Memory B cell (primary cell): ENCODE measurements around the gene PLD1.

Experiments
- ATAC-seq: fragments of 150-1000 bp; cut with Tn5 transposase; 2 replicates; pipeline ENCODE4 v1.10.0; 2021; ENCODE audit warnings: low read depth, mild to moderate bottlenecking, moderate library complexity
- DNase-seq, 2 donors: peaks; one replicate each; pipeline ENCODE4 v3.0.0; 2022; ENCODE audit warnings: low spot score in 2 of 2
- H3K27ac Mint-ChIP-seq: one replicate; pipeline ENCODE4 v1.8.0; 2022; ENCODE audit warnings: mild to moderate bottlenecking, moderate library complexity, mixed read lengths
- H3K27me3 Mint-ChIP-seq: one replicate; pipeline ENCODE4 v1.8.0; 2022; ENCODE audit warnings: mixed read lengths
- H3K36me3 Mint-ChIP-seq: one replicate; pipeline ENCODE4 v1.8.0; 2022; ENCODE audit warnings: mild to moderate bottlenecking, mixed read lengths
- H3K4me1 Mint-ChIP-seq: one replicate; pipeline ENCODE4 v1.8.0; 2022; ENCODE audit warnings: mixed read lengths
- H3K4me3 Mint-ChIP-seq: one replicate; pipeline ENCODE4 v1.8.0; 2022; ENCODE audit warnings: mild to moderate bottlenecking, moderate library complexity, mixed read lengths
- H3K9me3 Mint-ChIP-seq: one replicate; pipeline ENCODE4 v1.8.0; 2022; ENCODE audit warnings: mixed read lengths

The PLD1 gene

GRCh38 chr3:171770689-171771620, 39.3 kb downstream of the PLD1 start:
- no peak for ATAC-seq
- Mint-ChIP-seq H3K4me3 (no peak overlapping the region), H3K27ac (no peak overlapping the region), H3K27me3 (no peaks in the 10 kb centered on the region), H3K36me3 (no peaks in the 10 kb centered on the region), H3K4me1 (no peaks in the 10 kb centered on the region), H3K9me3 (no peaks in the 10 kb centered on the region)
- DNase-seq, result no peak

GRCh38 chr3:171769461-171769860, 40.8 kb downstream of the PLD1 start:
- Mint-ChIP-seq H3K4me1 (no peaks in the 10 kb centered on the region), H3K36me3 (no peaks in the 10 kb centered on the region), H3K9me3 (no peaks in the 10 kb centered on the region), H3K27ac (no peak overlapping the region), H3K27me3 (no peaks in the 10 kb centered on the region), H3K4me3 (no peak overlapping the region)
- ATAC-seq, result no peak
- no peak for DNase-seq

GRCh38 chr3:171768986-171769385, 41.3 kb downstream of the PLD1 start:
- H3K4me3 Mint-ChIP-seq, result no peak overlapping the region
- H3K4me1 Mint-ChIP-seq, result no peaks in the 10 kb centered on the region
- no peaks in the 10 kb centered on the region for H3K36me3 Mint-ChIP-seq
- no peak for DNase-seq
- H3K27ac Mint-ChIP-seq, result no peak overlapping the region
- no peaks in the 10 kb centered on the region for H3K9me3 Mint-ChIP-seq
- no peak for ATAC-seq
- H3K27me3 Mint-ChIP-seq, result no peaks in the 10 kb centered on the region

- Mint-ChIP-seq H3K27me3 (no peaks in the 10 kb centered on the region), H3K4me1 (no peaks in the 10 kb centered on the region), H3K36me3 (no peaks in the 10 kb centered on the region), H3K4me3 (no peak overlapping the region), H3K9me3 (no peaks in the 10 kb centered on the region), H3K27ac (no peak overlapping the region)
- DNase-seq, result no peak
- no peak for ATAC-seq
Observed at GRCh38 chr3:171768281-171768900, 41.9 kb downstream of the PLD1 start.

GRCh38 chr3:171765511-171765887, 44.8 kb downstream of the PLD1 start:
- H3K4me3 Mint-ChIP-seq, result no peak overlapping the region
- no peak for DNase-seq
- peaks cover 2% of the 10 kb centered on the region for H3K27me3 Mint-ChIP-seq
- ATAC-seq, result no peak
- no peak overlapping the region for H3K27ac Mint-ChIP-seq
- no peaks in the 10 kb centered on the region for H3K9me3 Mint-ChIP-seq
- H3K36me3 Mint-ChIP-seq, result no peaks in the 10 kb centered on the region
- no peaks in the 10 kb centered on the region for H3K4me1 Mint-ChIP-seq

- Mint-ChIP-seq H3K4me1 (no peaks in the 10 kb centered on the region), H3K27me3 (peaks cover 2% of the 10 kb centered on the region), H3K36me3 (no peaks in the 10 kb centered on the region), H3K27ac (no peak overlapping the region), H3K9me3 (no peaks in the 10 kb centered on the region), H3K4me3 (no peak overlapping the region)
- DNase-seq, result no peak
- ATAC-seq, result no peak
Observed at GRCh38 chr3:171763392-171763791, 46.9 kb downstream of the PLD1 start.

- Mint-ChIP-seq H3K27me3 (peaks cover 2% of the 10 kb centered on the region), H3K4me1 (no peaks in the 10 kb centered on the region), H3K9me3 (no peaks in the 10 kb centered on the region), H3K4me3 (no peak overlapping the region), H3K36me3 (no peaks in the 10 kb centered on the region), H3K27ac (no peak overlapping the region)
- ATAC-seq (no peak), DNase-seq (no peak)
Observed at GRCh38 chr3:171760477-171760876, 49.8 kb downstream of the PLD1 start.

GRCh38 chr3:171758109-171758508, 52.2 kb downstream of the PLD1 start:
- ATAC-seq, result no peak
- no peaks in the 10 kb centered on the region for H3K4me1 Mint-ChIP-seq
- no peak for DNase-seq
- no peak overlapping the region for H3K4me3 Mint-ChIP-seq
- no peak overlapping the region for H3K27ac Mint-ChIP-seq
- H3K9me3 Mint-ChIP-seq, result no peaks in the 10 kb centered on the region
- H3K36me3 Mint-ChIP-seq, result no peaks in the 10 kb centered on the region
- peaks cover 2% of the 10 kb centered on the region for H3K27me3 Mint-ChIP-seq

- DNase-seq (no peak), ATAC-seq (no peak)
- no peaks in the 10 kb centered on the region for H3K36me3 Mint-ChIP-seq
- no peak overlapping the region for H3K27ac Mint-ChIP-seq
- H3K9me3 Mint-ChIP-seq, result no peaks in the 10 kb centered on the region
- no peaks in the 10 kb centered on the region for H3K4me1 Mint-ChIP-seq
- H3K4me3 Mint-ChIP-seq, result no peak overlapping the region
- H3K27me3 Mint-ChIP-seq, result peaks cover 2% of the 10 kb centered on the region
Observed at GRCh38 chr3:171757361-171758034, 52.8 kb downstream of the PLD1 start.

GRCh38 chr3:171755656-171756055, 54.6 kb downstream of the PLD1 start:
- H3K27ac Mint-ChIP-seq, result no peak overlapping the region

GRCh38 chr3:171755015-171755589, 55.2 kb downstream of the PLD1 start:
- no peak for DNase-seq
- no peak for ATAC-seq
- Mint-ChIP-seq H3K4me1 (no peaks in the 10 kb centered on the region), H3K27ac (no peak overlapping the region), H3K4me3 (no peak overlapping the region), H3K27me3 (no peaks in the 10 kb centered on the region), H3K9me3 (no peaks in the 10 kb centered on the region), H3K36me3 (no peaks in the 10 kb centered on the region)

More at GRCh38 chr3:171755656-171756055, 54.6 kb downstream of the PLD1 start:
- ATAC-seq, result no peak
- H3K27me3 Mint-ChIP-seq, result no peaks in the 10 kb centered on the region
- no peak overlapping the region for H3K4me3 Mint-ChIP-seq
- H3K36me3 Mint-ChIP-seq, result no peaks in the 10 kb centered on the region
- no peak for DNase-seq
- H3K4me1 Mint-ChIP-seq, result no peaks in the 10 kb centered on the region
- no peaks in the 10 kb centered on the region for H3K9me3 Mint-ChIP-seq

- no peak overlapping the region for H3K4me3 Mint-ChIP-seq
- H3K27ac Mint-ChIP-seq, result no peak overlapping the region
- ATAC-seq (no peak), DNase-seq (no peak)
- H3K4me1 Mint-ChIP-seq, result no peaks in the 10 kb centered on the region
- no peaks in the 10 kb centered on the region for H3K36me3 Mint-ChIP-seq
- H3K9me3 Mint-ChIP-seq, result no peaks in the 10 kb centered on the region
- H3K27me3 Mint-ChIP-seq, result no peaks in the 10 kb centered on the region
Observed at GRCh38 chr3:171753665-171754408, 56.4 kb downstream of the PLD1 start.

GRCh38 chr3:171753025-171753472, 57.2 kb downstream of the PLD1 start:
- H3K27ac Mint-ChIP-seq, result no peak overlapping the region
- no peaks in the 10 kb centered on the region for H3K9me3 Mint-ChIP-seq
- DNase-seq (no peak), ATAC-seq (no peak)
- peaks cover 4% of the 10 kb centered on the region for H3K27me3 Mint-ChIP-seq
- H3K36me3 Mint-ChIP-seq, result no peaks in the 10 kb centered on the region
- H3K4me1 Mint-ChIP-seq, result no peaks in the 10 kb centered on the region
- H3K4me3 Mint-ChIP-seq, result no peak overlapping the region
